Parathyroid adenoma (tissue), 2 donors: ENCODE data around the gene ZNF668.

ENCODE experiments used
- H2AFZ ChIP-seq: fragments of 300-600 bp; sonication (generic); one replicate; pipeline ENCODE4 v1.7.0; 2017; ENCODE audit warnings: antibody characterized with exemption, mild to moderate bottlenecking
- H3K27ac ChIP-seq: fragments of 300-600 bp; sonication (generic); one replicate; pipeline ENCODE4 v1.7.0; 2017
- H3K27me3 ChIP-seq: fragments of 300-600 bp; sonication (generic); one replicate; pipeline ENCODE4 v1.7.0; 2017; ENCODE audit warnings: low read length; ENCODE audit not compliant: control insufficient read depth, insufficient read depth
- H3K36me3 ChIP-seq: fragments of 300-600 bp; sonication (generic); one replicate; pipeline ENCODE4 v1.7.0; 2017; ENCODE audit warnings: low read length; ENCODE audit not compliant: control insufficient read depth, insufficient read depth
- H3K4me1 ChIP-seq: fragments of 300-600 bp; sonication (generic); one replicate; pipeline ENCODE4 v1.7.0; 2017; ENCODE audit warnings: control low read depth
- H3K4me2 ChIP-seq: fragments of 300-600 bp; sonication (generic); one replicate; pipeline ENCODE4 v1.7.0; 2017; ENCODE audit warnings: low read length
- H3K4me3 ChIP-seq: fragments of 300-600 bp; sonication (generic); one replicate; pipeline ENCODE4 v1.7.0; 2017; ENCODE audit warnings: low read depth, low read length
- H3K79me2 ChIP-seq: fragments of 300-600 bp; sonication (generic); one replicate; pipeline ENCODE4 v1.7.0; 2017; ENCODE audit warnings: control low read depth
- H3K9ac ChIP-seq: fragments of 300-600 bp; sonication (generic); one replicate; pipeline ENCODE4 v1.7.0; 2017; ENCODE audit warnings: mild to moderate bottlenecking
- H3K9me3 ChIP-seq: fragments of 300-600 bp; sonication (generic); one replicate; pipeline ENCODE4 v1.7.0; 2017; ENCODE audit warnings: low read length; ENCODE audit not compliant: control insufficient read depth
- CTCF ChIP-seq: fragments of 300-600 bp; sonication (generic); IDR thresholded peaks from one replicate; pipeline ENCODE4 v1.7.0; 2017; ENCODE audit warnings: antibody characterized with exemption, mild to moderate bottlenecking
- donor health status: primary hyperparathyroidism.

The ZNF668 gene

GRCh38 chr16:31074814-31075183 is 759 bp upstream of the ZNF668 start:
- peaks cover 2% of the 10 kb centered on the region for H3K4me1 ChIP-seq
- H3K27me3 ChIP-seq: no peaks in the 10 kb centered on the region
- peaks cover 10% of the 10 kb centered on the region for H3K79me2 ChIP-seq
- H3K4me2 ChIP-seq: peak overlapping the region; percentile 90
- peak overlapping the region; percentile 86 for H3K27ac ChIP-seq
- H3K36me3 ChIP-seq: no peaks in the 10 kb centered on the region
- H3K9me3 ChIP-seq: no peaks in the 10 kb centered on the region
- no peak for TF ChIP-seq CTCF
- peak overlapping the region; percentile 89 for H2AFZ ChIP-seq
- peak overlapping the region; percentile 90 for H3K4me3 ChIP-seq
- H3K9ac ChIP-seq: no peak overlapping the region

GRCh38 chr16:31073142-31073969 is 684 bp downstream of the ZNF668 start:
- H3K27ac ChIP-seq: peak overlapping the region; percentile 86
- no peak for TF ChIP-seq CTCF
- H3K9ac ChIP-seq: peak overlapping the region; percentile 41
- H3K79me2 ChIP-seq: peaks cover 4% of the 10 kb centered on the region
- H3K36me3 ChIP-seq: no peaks in the 10 kb centered on the region
- H3K4me1 ChIP-seq: peaks cover 2% of the 10 kb centered on the region
- H3K9me3 ChIP-seq: no peaks in the 10 kb centered on the region
- peak overlapping the region; percentile 90 for H3K4me3 ChIP-seq
- peak overlapping the region; percentile 90 for H3K4me2 ChIP-seq
- H3K27me3 ChIP-seq: no peaks in the 10 kb centered on the region
- H2AFZ ChIP-seq: peak overlapping the region; percentile 97

DNA sequence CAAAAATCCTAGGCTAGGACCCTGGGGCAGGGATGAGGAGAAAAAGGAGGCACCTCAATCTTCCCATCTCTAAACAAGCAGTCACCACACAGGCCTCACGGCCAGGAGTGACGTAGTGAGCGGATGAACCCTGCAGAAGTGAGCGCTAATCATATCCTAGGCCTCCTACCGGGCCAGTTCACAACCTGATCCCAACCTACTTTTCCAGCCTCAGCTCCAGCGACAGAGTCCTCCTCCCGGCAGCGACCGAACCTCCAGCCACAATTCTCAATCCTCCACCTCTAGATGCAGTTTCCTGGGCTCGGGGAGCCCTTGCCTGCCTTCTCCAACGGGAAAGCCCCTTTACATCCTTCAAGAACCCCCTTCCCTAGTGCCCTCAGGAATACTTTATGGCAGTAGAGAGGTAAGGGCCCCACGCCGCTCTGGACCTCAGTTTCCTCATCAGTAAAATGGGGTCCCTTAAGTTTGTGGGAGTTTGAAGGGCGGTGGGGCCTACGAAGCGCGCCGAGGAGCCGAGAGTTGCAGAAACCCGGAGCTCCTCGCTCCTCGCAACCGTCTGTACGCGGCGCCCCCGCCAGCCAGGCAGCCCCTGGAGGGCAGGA is 1.4 kb downstream of the ZNF668 start:
- TF ChIP-seq CTCF: no peak
- peak overlapping the region; percentile 97 for H2AFZ ChIP-seq
- H3K79me2 ChIP-seq: peaks cover 2% of the 10 kb centered on the region
- H3K9ac ChIP-seq: peak overlapping the region; percentile 41
- peak overlapping the region; percentile 90 for H3K4me3 ChIP-seq
- peak overlapping the region; percentile 90 for H3K4me2 ChIP-seq
- H3K27me3 ChIP-seq: no peaks in the 10 kb centered on the region
- H3K36me3 ChIP-seq: no peaks in the 10 kb centered on the region
- no peaks in the 10 kb centered on the region for H3K9me3 ChIP-seq
- peaks cover 2% of the 10 kb centered on the region for H3K4me1 ChIP-seq
- H3K27ac ChIP-seq: peak overlapping the region; percentile 86

DNA sequence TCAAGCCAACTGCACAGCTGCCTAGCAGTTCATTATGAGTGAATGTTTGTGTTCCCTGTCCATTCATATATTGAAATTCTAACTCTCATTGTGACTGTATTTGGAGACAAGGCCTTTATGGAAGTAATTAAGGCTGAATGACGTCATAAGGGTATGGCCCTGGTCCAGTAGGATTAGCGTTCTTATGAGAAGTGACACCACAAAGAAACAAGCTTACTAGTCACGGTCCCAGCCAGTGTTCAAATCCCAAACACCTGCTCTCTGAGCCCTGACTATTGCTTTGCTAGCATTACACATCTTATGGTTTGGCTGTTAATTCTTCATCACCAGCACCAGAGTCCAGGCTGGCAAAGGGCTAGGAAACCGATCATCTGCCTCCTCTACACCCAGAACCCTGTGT is 2.2 kb downstream of the ZNF668 start:
- Histone ChIP-seq H3K79me2 (peaks cover 2% of the 10 kb centered on the region), H3K4me1 (peaks cover 2% of the 10 kb centered on the region), H2AFZ (peak overlapping the region; percentile 97), H3K9ac (no peak overlapping the region), H3K4me2 (no peak overlapping the region), H3K9me3 (no peaks in the 10 kb centered on the region), H3K4me3 (no peak overlapping the region), H3K36me3 (no peaks in the 10 kb centered on the region), H3K27ac (no peak overlapping the region), H3K27me3 (no peaks in the 10 kb centered on the region)
- no peak for TF ChIP-seq CTCF
